CD8-positive, alpha-beta memory T cell (primary cell): ENCODE measurements around the gene LCORL. TPM values are rescaled to one million over a fixed set of nuclear protein-coding genes. Genes with fewer than 3 reads are reported as not detected.

ENCODE experiments used
- CTCF ChIA-PET: fragments of 350-600 bp; sonication (Branson Sonifier 250); formaldehyde crosslinking; loops from one replicate; lab custom pipeline; 2021; ENCODE audit warnings: antibody characterized with exemption; lab: Charles Lee
- POLR2A ChIA-PET: fragments of 350-600 bp; sonication (Branson Sonifier 250); formaldehyde crosslinking; loops from one replicate; lab custom pipeline; 2021; ENCODE audit warnings: antibody characterized with exemption; lab: Charles Lee
- DNase-seq, 5 donors: peaks; one replicate each; pipeline versions ENCODE4 v3.0.0 to v3.0.0-alpha.2; 2020 to 2022; ENCODE audit warnings: mixed read lengths in 1 of 5
- H3K27ac ChIP-seq: one replicate; pipeline ENCODE4 v1.7.0; 2013; ENCODE audit warnings: low read depth, mild to moderate bottlenecking, low read length, moderate library complexity
- H3K27me3 ChIP-seq: 2 replicates; pipeline ENCODE4 v1.7.0; 2013; ENCODE audit warnings: low read length, mild to moderate bottlenecking; ENCODE audit not compliant: insufficient read depth, poor library complexity, severe bottlenecking
- H3K36me3 ChIP-seq: 2 replicates; pipeline ENCODE4 v1.7.0; 2013; ENCODE audit warnings: mild to moderate bottlenecking, low read length, moderate library complexity; ENCODE audit not compliant: insufficient read depth
- H3K4me1 ChIP-seq: 2 replicates; pipeline ENCODE4 v1.7.0; 2013; ENCODE audit warnings: mild to moderate bottlenecking, low read length, moderate library complexity; ENCODE audit not compliant: insufficient read depth
- H3K4me3 ChIP-seq: 2 replicates; pipeline ENCODE4 v1.7.0; 2013; ENCODE audit warnings: mild to moderate bottlenecking, low read length
- H3K9me3 ChIP-seq: 2 replicates; pipeline ENCODE4 v1.7.0; 2013; ENCODE audit warnings: mild to moderate bottlenecking, low read length
- H3K27ac Mint-ChIP-seq, 8 donors: one replicate each; pipeline ENCODE4 v1.8.0; 2020 to 2021; ENCODE audit warnings: mixed read lengths in 8 of 8, mild to moderate bottlenecking in 6 of 8, inconsistent platforms in 3 of 8, moderate library complexity in 3 of 8
- H3K27me3 Mint-ChIP-seq, 2 donors: one replicate each; pipeline ENCODE4 v1.8.0; 2020 to 2021; ENCODE audit warnings: mixed read lengths in 2 of 2, mild to moderate bottlenecking in 1 of 2, moderate library complexity in 1 of 2
- H3K36me3 Mint-ChIP-seq, 3 donors: one replicate each; pipeline ENCODE4 v1.8.0; 2020 to 2021; ENCODE audit warnings: mixed read lengths in 3 of 3, inconsistent platforms in 1 of 3, mild to moderate bottlenecking in 1 of 3
- H3K4me1 Mint-ChIP-seq, 3 donors: one replicate each; pipeline ENCODE4 v1.8.0; 2020 to 2021; ENCODE audit warnings: mixed read lengths in 3 of 3, inconsistent platforms in 1 of 3, mild to moderate bottlenecking in 1 of 3
- H3K4me3 Mint-ChIP-seq, 7 donors: one replicate each; pipeline ENCODE4 v1.8.0; 2020 to 2021; ENCODE audit warnings: mixed read lengths in 7 of 7, mild to moderate bottlenecking in 6 of 7, moderate library complexity in 4 of 7, inconsistent platforms in 2 of 7
- H3K9me3 Mint-ChIP-seq, 5 donors: one replicate each; pipeline ENCODE4 v1.8.0; 2020 to 2022; ENCODE audit warnings: mixed read lengths in 5 of 5, mild to moderate bottlenecking in 3 of 5, moderate library complexity in 2 of 5, inconsistent platforms in 1 of 5
- polyA plus RNA-seq: library from polyadenylated mRNA; unstranded; fragments of 300-500 nt; fragmentation: Illumina TruSeq; gene quantifications from one replicate; pipeline ENCODE4 v1.2.3, GENCODE V29; 2021
- total RNA-seq, 2 experiments: library from RNA; stranded (reverse); gene quantifications; one replicate each; pipeline ENCODE4 v1.2.3, GENCODE V29; 2021

Gene LCORL
- total and polyA plus RNA-seq, 3 experiments from 2014 or later = 6.9 to 9.1 (median 7.2) TPM

DNA sequence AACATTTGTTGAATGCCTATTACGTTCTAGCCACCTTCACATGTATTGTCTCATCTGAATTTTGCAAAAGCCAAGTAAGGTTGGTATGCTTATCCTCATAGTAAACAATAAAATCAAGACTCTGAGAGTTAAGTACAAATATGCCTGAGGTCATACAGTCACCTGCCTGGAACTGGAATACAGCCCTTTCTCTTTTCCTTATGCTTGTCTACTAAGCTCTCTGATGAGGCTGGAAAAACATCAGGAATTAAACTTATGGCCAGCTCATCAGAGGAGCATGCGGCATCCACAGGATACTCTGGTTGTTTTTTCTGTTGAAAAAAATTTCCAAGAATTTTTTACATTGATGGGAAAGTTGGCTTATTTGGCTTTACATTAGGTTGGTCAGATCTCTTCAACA is 175.3 kb downstream of the LCORL start:
- H3K27me3 ChIP-seq = no peaks in the 10 kb centered on the region
- no peak overlapping the region for H3K4me3 ChIP-seq
- DNase-seq = no peak
- Mint-ChIP-seq H3K4me3 (no peak overlapping the region), H3K36me3 (peaks cover 0 to under 1% (median 0%) of the 10 kb centered on the region in 3 donors), H3K9me3 (no peaks in the 10 kb centered on the region), H3K27me3 (no peaks in the 10 kb centered on the region), H3K27ac (no peak overlapping the region), H3K4me1 (no peaks in the 10 kb centered on the region)
- ChIA-PET POLR2A (no interaction called here), CTCF (no interaction called here)
- no peak overlapping the region for H3K27ac ChIP-seq
- H3K4me1 ChIP-seq = no peaks in the 10 kb centered on the region
- no peaks in the 10 kb centered on the region for H3K36me3 ChIP-seq
- no peaks in the 10 kb centered on the region for H3K9me3 ChIP-seq

DNA sequence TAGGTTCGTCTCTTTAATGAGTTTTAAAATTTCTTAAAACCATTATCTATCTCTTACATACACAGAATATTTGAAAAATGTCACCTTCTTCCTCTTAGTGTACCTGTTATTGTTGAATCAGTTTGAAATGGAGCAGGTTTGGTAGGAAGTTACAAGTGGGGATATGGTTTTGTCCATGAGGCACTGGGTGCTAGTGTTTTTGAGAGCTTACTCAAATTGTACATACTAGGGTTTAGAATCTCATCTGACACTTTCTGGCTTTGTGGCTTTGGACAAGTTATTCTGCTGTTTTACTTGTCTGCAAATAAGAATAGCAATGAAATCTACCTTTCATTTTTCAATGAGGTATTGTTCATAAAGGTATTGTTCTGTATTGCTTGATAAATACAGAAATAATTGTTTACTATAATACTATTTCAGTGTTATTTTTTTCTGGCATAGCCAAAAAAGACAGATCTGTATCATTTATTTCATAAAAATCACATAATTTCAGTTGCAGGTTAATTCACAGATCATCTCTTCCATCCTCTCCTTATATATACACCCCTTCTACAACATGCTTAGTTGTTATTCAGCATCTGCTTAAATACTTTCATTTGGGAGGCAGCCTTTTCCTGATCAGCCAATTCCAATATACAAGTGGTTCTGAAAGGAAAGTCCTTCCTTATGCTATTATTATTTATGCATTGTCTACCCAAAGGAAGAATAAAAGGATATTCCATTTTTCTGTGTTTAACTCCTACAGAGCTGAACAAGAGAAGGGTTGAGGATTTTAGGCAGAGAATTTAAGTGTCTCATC is 197.5 kb downstream of the LCORL start:
- H3K27me3 ChIP-seq = no peaks in the 10 kb centered on the region
- H3K4me1 Mint-ChIP-seq = peaks cover 26 to 56% (median 41%) of the 10 kb centered on the region in 3 donors
- H3K4me3 ChIP-seq = no peak overlapping the region
- POLR2A ChIA-PET = no interaction called here
- no peak overlapping the region for H3K27ac ChIP-seq
- H3K4me1 ChIP-seq = no peaks in the 10 kb centered on the region
- H3K27ac Mint-ChIP-seq = peak overlapping the region in 5 of 8 donors; percentile 11 to 52 (median 35)
- H3K9me3 Mint-ChIP-seq = no peaks in the 10 kb centered on the region
- CTCF ChIA-PET = no interaction called here
- H3K36me3 ChIP-seq = no peaks in the 10 kb centered on the region
- H3K9me3 ChIP-seq = no peaks in the 10 kb centered on the region
- H3K36me3 Mint-ChIP-seq = no peaks in the 10 kb centered on the region
- H3K4me3 Mint-ChIP-seq = peak overlapping the region in 4 of 7 donors; percentile 11 to 45 (median 28)
- no peak for DNase-seq
- H3K27me3 Mint-ChIP-seq = peaks cover 0 to 2% of the 10 kb centered on the region in 2 donors

- Histone ChIP-seq H3K4me1 (no peaks in the 10 kb centered on the region), H3K27ac (no peak overlapping the region), H3K36me3 (no peaks in the 10 kb centered on the region), H3K9me3 (no peaks in the 10 kb centered on the region), H3K27me3 (no peaks in the 10 kb centered on the region), H3K4me3 (no peak overlapping the region)
- H3K9me3 Mint-ChIP-seq = no peaks in the 10 kb centered on the region
- peak overlapping the region in 5 of 7 donors; percentile 30 to 68 (median 57) for H3K4me3 Mint-ChIP-seq
- peak in 2 of 5 donors; percentile 29 to 45 for DNase-seq
- H3K27ac Mint-ChIP-seq = peak overlapping the region in 4 of 8 donors; percentile 3 to 70 (median 44)
- ChIA-PET POLR2A (no interaction called here), CTCF (interaction anchor here (0.6 to 1.8 kb wide), 14 partner anchors 9 to 777 kb away, joined by 3 to 21 read pairs (median 3); partner anchors contain the start of gene QDPR)
- H3K36me3 Mint-ChIP-seq = no peaks in the 10 kb centered on the region
- no peaks in the 10 kb centered on the region for H3K27me3 Mint-ChIP-seq
- peaks cover 25 to 45% (median 30%) of the 10 kb centered on the region in 3 donors for H3K4me1 Mint-ChIP-seq
Observed at GRCh38 chr4:17817027-17817426, 204.5 kb downstream of the LCORL start.

DNA sequence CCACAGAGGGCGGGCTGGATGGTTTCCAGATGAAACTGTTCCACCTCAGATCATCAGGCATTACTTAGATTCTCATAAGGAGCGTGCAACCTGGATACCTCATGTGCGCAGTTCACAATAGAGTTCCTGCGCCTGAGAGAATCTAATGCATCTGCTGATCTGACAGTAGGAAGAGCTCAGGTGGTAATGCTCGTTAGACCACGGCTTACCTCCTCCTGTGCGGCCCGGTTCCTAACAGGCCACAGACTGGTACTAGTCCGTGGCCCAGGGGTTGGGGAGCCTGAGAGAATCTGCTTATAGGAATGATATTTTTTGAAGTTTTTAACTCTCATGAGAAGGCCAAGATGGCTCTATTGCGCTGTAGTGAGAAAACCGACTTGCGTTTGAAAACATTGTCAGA is 205.4 kb downstream of the LCORL start:
- Histone ChIP-seq H3K9me3 (no peaks in the 10 kb centered on the region), H3K4me1 (peaks cover 7% of the 10 kb centered on the region), H3K27ac (no peak overlapping the region), H3K36me3 (no peaks in the 10 kb centered on the region), H3K4me3 (no peak overlapping the region), H3K27me3 (no peaks in the 10 kb centered on the region)
- peaks cover 29 to 47% (median 32%) of the 10 kb centered on the region in 3 donors for H3K4me1 Mint-ChIP-seq
- no peaks in the 10 kb centered on the region for H3K36me3 Mint-ChIP-seq
- H3K27me3 Mint-ChIP-seq = no peaks in the 10 kb centered on the region
- H3K9me3 Mint-ChIP-seq = no peaks in the 10 kb centered on the region
- no peak overlapping the region for H3K4me3 Mint-ChIP-seq
- no peak for DNase-seq
- ChIA-PET POLR2A (no interaction called here), CTCF (interaction anchor here (0.9 to 2.2 kb wide), 5 partner anchors 10 to 779 kb away, joined by 3 to 21 read pairs (median 4); no protein-coding TSS in a partner anchor)
- no peak overlapping the region for H3K27ac Mint-ChIP-seq

DNA sequence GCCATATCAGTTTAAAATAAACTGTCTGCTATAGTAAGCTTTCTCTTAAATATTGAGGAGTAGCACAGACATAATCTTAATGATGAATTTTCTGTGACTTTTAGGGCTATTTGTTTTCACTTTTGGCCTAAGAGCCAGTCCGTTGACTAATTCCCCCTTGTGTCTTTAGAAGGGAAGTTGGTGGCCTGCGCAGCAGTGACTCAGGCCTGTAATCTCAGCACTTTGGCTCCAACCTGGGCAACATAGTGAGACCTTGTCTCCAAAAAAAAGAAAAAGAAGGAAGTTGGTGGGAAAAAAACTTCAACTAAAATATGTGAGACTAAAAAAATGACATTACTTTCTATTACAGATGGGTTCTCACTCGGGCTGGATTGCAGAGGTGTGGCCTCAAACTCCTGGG is 207.4 kb downstream of the LCORL start:
- Histone ChIP-seq H3K36me3 (no peaks in the 10 kb centered on the region), H3K9me3 (no peaks in the 10 kb centered on the region), H3K4me1 (peaks cover 14% of the 10 kb centered on the region), H3K27me3 (no peaks in the 10 kb centered on the region), H3K27ac (no peak overlapping the region), H3K4me3 (no peak overlapping the region)
- H3K36me3 Mint-ChIP-seq = peaks cover 0 to 7% (median 0%) of the 10 kb centered on the region in 3 donors
- POLR2A ChIA-PET = no interaction called here
- H3K27me3 Mint-ChIP-seq = no peaks in the 10 kb centered on the region
- no peak overlapping the region for H3K4me3 Mint-ChIP-seq
- no peak for DNase-seq
- CTCF ChIA-PET = no interaction called here
- H3K27ac Mint-ChIP-seq = peak overlapping the region in 2 of 8 donors; percentile 26 to 52
- H3K4me1 Mint-ChIP-seq = peaks cover 38 to 59% (median 47%) of the 10 kb centered on the region in 3 donors
- H3K9me3 Mint-ChIP-seq = no peaks in the 10 kb centered on the region

DNA sequence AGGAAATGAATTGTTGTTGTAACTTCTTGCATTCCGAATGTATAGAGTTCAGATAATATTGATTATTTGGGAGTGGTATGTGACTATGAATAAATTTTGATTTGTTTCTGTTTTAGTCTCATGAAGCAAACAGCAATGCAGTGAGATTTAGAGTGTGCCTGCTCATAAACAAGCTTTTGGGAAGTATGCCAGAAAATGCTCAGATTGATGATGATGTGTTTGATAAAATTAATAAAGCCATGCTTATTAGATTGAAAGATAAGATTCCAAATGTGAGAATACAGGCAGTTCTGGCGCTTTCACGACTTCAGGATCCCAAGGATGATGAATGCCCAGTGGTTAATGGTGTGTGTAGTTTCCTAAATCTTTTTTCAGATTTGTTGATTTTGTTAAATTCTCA is 208.8 kb downstream of the LCORL start:
- POLR2A ChIA-PET = no interaction called here
- Histone ChIP-seq H3K36me3 (no peaks in the 10 kb centered on the region), H3K27ac (peak overlapping the region; percentile 10)

GRCh38 chr4:17812125-17812524 is 209.4 kb downstream of the LCORL start:
- Mint-ChIP-seq H3K4me3 (peak overlapping the region in 6 of 7 donors; percentile 77 to 99 (median 95)), H3K27ac (peak overlapping the region in 6 of 8 donors; percentile 35 to 96 (median 76)), H3K4me1 (peaks cover 49 to 67% (median 56%) of the 10 kb centered on the region in 3 donors), H3K27me3 (no peaks in the 10 kb centered on the region), H3K36me3 (peaks cover 0 to 20% (median 6%) of the 10 kb centered on the region in 3 donors), H3K9me3 (no peaks in the 10 kb centered on the region)
- H3K27ac ChIP-seq = peak overlapping the region; percentile 10
- H3K27me3 ChIP-seq = no peaks in the 10 kb centered on the region
- ChIA-PET POLR2A (no interaction called here), CTCF (no interaction called here)
- H3K36me3 ChIP-seq = no peaks in the 10 kb centered on the region
- H3K4me1 ChIP-seq = peaks cover 33% of the 10 kb centered on the region
- no peaks in the 10 kb centered on the region for H3K9me3 ChIP-seq
- DNase-seq = no peak
- no peak overlapping the region for H3K4me3 ChIP-seq

More for the DNA sequence above, 208.8 kb downstream of the LCORL start:
- Mint-ChIP-seq H3K27ac (peak overlapping the region in 2 of 8 donors; percentile 21 to 60), H3K27me3 (no peaks in the 10 kb centered on the region), H3K4me1 (peaks cover 49 to 67% (median 56%) of the 10 kb centered on the region in 3 donors), H3K4me3 (peak overlapping the region in 2 of 7 donors; percentile 98 to 99), H3K9me3 (no peaks in the 10 kb centered on the region), H3K36me3 (peaks cover 0 to 14% (median 3%) of the 10 kb centered on the region in 3 donors)
- H3K9me3 ChIP-seq = no peaks in the 10 kb centered on the region
- DNase-seq = no peak
- peaks cover 26% of the 10 kb centered on the region for H3K4me1 ChIP-seq
- no peaks in the 10 kb centered on the region for H3K27me3 ChIP-seq
- no peak overlapping the region for H3K4me3 ChIP-seq
- CTCF ChIA-PET = no interaction called here

DNA sequence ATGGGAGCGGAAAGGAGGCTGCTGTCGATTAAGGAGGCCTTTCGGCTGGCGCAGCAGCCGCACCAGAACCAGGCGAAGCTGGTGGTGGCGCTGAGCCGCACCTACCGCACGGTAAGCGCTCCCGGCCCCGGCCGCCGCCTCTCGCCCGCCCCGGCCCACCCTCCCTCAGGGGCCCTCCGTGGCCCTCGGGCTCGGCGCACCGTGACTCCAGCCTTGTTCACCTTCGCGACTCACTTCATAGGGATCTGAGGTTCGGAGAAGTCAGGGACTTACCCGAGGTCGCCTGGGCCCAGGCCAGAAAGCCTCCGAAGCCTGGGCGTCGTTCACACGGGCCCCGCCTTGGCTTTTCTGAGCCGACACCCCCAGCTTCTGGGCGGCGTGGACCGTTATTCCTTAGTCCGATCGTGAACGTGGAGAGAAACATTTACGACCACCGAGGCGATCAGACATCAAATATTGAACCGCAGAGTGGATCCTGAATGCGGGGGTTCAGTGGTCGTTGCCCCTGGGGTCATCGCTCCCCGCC is 210.4 kb downstream of the LCORL start:
- no peak for DNase-seq
- Mint-ChIP-seq H3K9me3 (no peaks in the 10 kb centered on the region), H3K27me3 (no peaks in the 10 kb centered on the region), H3K4me3 (peak overlapping the region; percentile 95 to 100 (median 98)), H3K36me3 (peaks cover 0 to 21% (median 6%) of the 10 kb centered on the region in 3 donors), H3K4me1 (peaks cover 56 to 72% (median 65%) of the 10 kb centered on the region in 3 donors), H3K27ac (peak overlapping the region; percentile 96 to 100 (median 100))
- Histone ChIP-seq H3K4me1 (peaks cover 43% of the 10 kb centered on the region), H3K27ac (peak overlapping the region; percentile 98), H3K9me3 (no peaks in the 10 kb centered on the region), H3K36me3 (no peaks in the 10 kb centered on the region), H3K27me3 (no peaks in the 10 kb centered on the region), H3K4me3 (peak overlapping the region; percentile 89)
- ChIA-PET CTCF (interaction anchor here (0.5 to 1.0 kb wide), 2 partner anchors 21 to 964 kb away, joined by 3 read pairs; no protein-coding TSS in a partner anchor), POLR2A (interaction anchor here (0.9 kb wide), 1 partner anchor 16 kb away, joined by 3 read pairs; no protein-coding TSS in a partner anchor)
